K562 (cell line): ENCODE results near the gene ZNF655. TPM values are rescaled to one million over a fixed set of nuclear protein-coding genes. Genes with fewer than 3 reads are reported as not detected.

Experiments used
- C11orf30 ChIP-seq: fragments of 450-650 bp; IDR thresholded peaks from 2 replicates; pipeline ENCODE4 v1.6.1; 2016; ENCODE audit warnings: low read depth, mild to moderate bottlenecking
- CAMTA2 ChIP-seq: fragments of 250-450 bp; sonication (Bioruptor Pico); conservative IDR thresholded peaks from 2 replicates; pipeline ENCODE4 v1.5.1; 2022
- HEY1 ChIP-seq: fragments of 250-450 bp; sonication (Bioruptor Pico); IDR thresholded peaks from 2 replicates; pipeline ENCODE4 v1.5.0; 2020; ENCODE audit warnings: mild to moderate bottlenecking, moderate library complexity, borderline replicate concordance
- RFX5 ChIP-seq: IDR thresholded peaks from 2 replicates; pipeline ENCODE4 v1.6.1; 2011; ENCODE audit warnings: low read depth, mild to moderate bottlenecking, improper control_type of control experiment, low read length
- RFX7 ChIP-seq: fragments of 250-450 bp; sonication (Bioruptor Pico); IDR thresholded peaks from 2 replicates; pipeline ENCODE4 v1.5.1; 2021; ENCODE audit warnings: mild to moderate bottlenecking
- SLC30A9 ChIP-seq: fragments of 250-450 bp; sonication (Bioruptor Pico); IDR thresholded peaks from 2 replicates; pipeline ENCODE4 v1.8.0; 2022; ENCODE audit warnings: mild to moderate bottlenecking, moderate library complexity
- SMARCB1 ChIP-seq: IDR thresholded peaks from 2 replicates; pipeline ENCODE4 v1.6.1; 2011; ENCODE audit warnings: improper control_type of control experiment, low read depth; ENCODE audit not compliant: insufficient read length
- THRA ChIP-seq: fragments of 450-650 bp; IDR thresholded peaks from 2 replicates; pipeline ENCODE4 v1.6.1; 2017; ENCODE audit warnings: mild to moderate bottlenecking, moderate library complexity
- ZBTB40 ChIP-seq, 2 experiments: fragments of 450-650 bp in 1 of 2; sonication (generic) in 1 of 2; formaldehyde crosslinking in 1 of 2; IDR thresholded peaks; 2 replicates each; pipeline versions ENCODE4 v1.7.1 to v1.9.0; 2016 to 2022; ENCODE audit warnings: inconsistent platforms in 1 of 2, mild to moderate bottlenecking in 1 of 2, missing genetic modification reagents in 1 of 2
- ZNF639 ChIP-seq, 2 experiments: fragments of 200-800 bp in 1 of 2; sonication (Bioruptor generic) in 1 of 2; sonication (generic) in 1 of 2; formaldehyde crosslinking in 1 of 2; IDR thresholded peaks in 1 of 2; conservative IDR thresholded peaks in 1 of 2; 2 replicates each; pipeline versions ENCODE4 v1.5.0 to v1.6.1; 2016 to 2020; ENCODE audit warnings: missing compliant biosample characterization in 1 of 2, missing genetic modification characterization in 1 of 2, missing genetic modification reagents in 1 of 2
- polyA plus RNA-seq, 8 experiments: library from polyadenylated mRNA; depleted of rRNA in 4 of 8; stranded (reverse) in 5 of 8; unstranded in 3 of 8; fragments of >200 nt; fragmentation: Nextera tagmentation in 2 of 8; fragmentation: Illumina TruSeq in 1 of 8; extraction: Ambion mirVana in 2 of 8; extraction: Trizol in 1 of 8; gene quantifications; 2 replicates each; pipeline versions ENCODE4 v1.2.1 to v1.2.3, GENCODE V29; 2011 to 2014; ENCODE audit warnings: inconsistent platforms in 1 of 8, missing spikeins in 1 of 8
- total RNA-seq, 7 experiments: library from RNA; depleted of rRNA in 6 of 7; stranded (reverse); fragments of >200 nt in 6 of 7; fragmentation: Illumina TruSeq in 2 of 7; extraction: Trizol in 2 of 7; gene quantifications; 2 replicates each; pipeline versions ENCODE4 v1.2.1 to v1.2.3, GENCODE V29; 2011 to 2021; ENCODE audit warnings: low replicate concordance in 1 of 7
- TF ChIP-seq, protein P1 (sequence below), 2 experiments: fragments of 250-450 bp in 1 of 2; fragments of 450-650 bp in 1 of 2; sonication (Bioruptor Pico) in 1 of 2; IDR thresholded peaks; 2 replicates each; pipeline versions ENCODE4 v1.6.1 to v1.8.0; 2016 to 2021; ENCODE audit warnings: mild to moderate bottlenecking in 2 of 2, moderate library complexity in 2 of 2, missing compliant biosample characterization in 1 of 2, missing genetic modification characterization in 1 of 2
- TF ChIP-seq, protein P2 (sequence below): fragments of 450-650 bp; IDR thresholded peaks from 2 replicates; pipeline ENCODE4 v1.6.1; 2016; ENCODE audit warnings: low read depth, mild to moderate bottlenecking, moderate library complexity

Gene ZNF655
- total and polyA plus RNA-seq, 9 of the 15 experiments (the other 6 are each of a cell fraction or from before 2014, with no cell fraction given) = 25.7 to 130 (median 95.2) TPM

- peak; percentile 99 for TF ChIP-seq ZBTB40 (IDR thresholded peaks at IDR 0.05)
- TF ChIP-seq ZBTB40 (CRISPR knock-in tag; IDR thresholded peaks at IDR 0.05) = no peak
- no peak for TF ChIP-seq SMARCB1
- TF ChIP-seq THRA = no peak
- TF ChIP-seq CAMTA2 (CRISPR knock-in tag) = no peak
- TF ChIP-seq, protein P1, sequence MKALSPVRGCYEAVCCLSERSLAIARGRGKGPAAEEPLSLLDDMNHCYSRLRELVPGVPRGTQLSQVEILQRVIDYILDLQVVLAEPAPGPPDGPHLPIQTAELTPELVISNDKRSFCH (CRISPR knock-in tag; IDR thresholded peaks at IDR 0.05) = no peak
- TF ChIP-seq, protein P1 (tag; IDR thresholded peaks at IDR 0.05) = no peak; the same call in none of the 2 replicates
- TF ChIP-seq, protein P2, sequence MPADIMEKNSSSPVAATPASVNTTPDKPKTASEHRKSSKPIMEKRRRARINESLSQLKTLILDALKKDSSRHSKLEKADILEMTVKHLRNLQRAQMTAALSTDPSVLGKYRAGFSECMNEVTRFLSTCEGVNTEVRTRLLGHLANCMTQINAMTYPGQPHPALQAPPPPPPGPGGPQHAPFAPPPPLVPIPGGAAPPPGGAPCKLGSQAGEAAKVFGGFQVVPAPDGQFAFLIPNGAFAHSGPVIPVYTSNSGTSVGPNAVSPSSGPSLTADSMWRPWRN = 0 out of 2 replicates have a peak, but pooled peaks have one; percentile 10
- TF ChIP-seq C11orf30 = peak; percentile 97
- TF ChIP-seq SLC30A9 = no peak
- no peak for TF ChIP-seq RFX5
- TF ChIP-seq RFX7 (CRISPR knock-in tag) = no peak
- TF ChIP-seq ZNF639 (CRISPR knock-in tag; conservative IDR thresholded peaks at IDR 0.05 in 1 of 2, IDR thresholded peaks at IDR 0.05 in 1 of 2) = peak in 1 of 2 experiments; percentile 77; a peak in 2 of 4 replicates
- TF ChIP-seq HEY1 (CRISPR knock-in tag) = no peak
Measured at GRCh38 chr7:99616359-99617191, 58.1 kb downstream of the ZNF655 start, which contains the start of gene ZSCAN25 (continued).
